A549 (cell line): ENCODE data around the gene NINL. TPM values are rescaled to one million over a fixed set of nuclear protein-coding genes. Genes with fewer than 3 reads are reported as not detected.

ENCODE experiments used
- ATAC-seq, 2 experiments: fragments of 200-7000 bp in 1 of 2; fragments of >200 bp in 1 of 2; cut with Nextera tagmentation in 1 of 2; cut with Tn5 transposase in 1 of 2; 3 replicates each; pipeline versions ENCODE4 v1.8.0 to v1.9.1; 2018 to 2020; ENCODE audit warnings: mild to moderate bottlenecking in 1 of 2, moderate library complexity in 1 of 2
- CTCF ChIA-PET: fragments of 300-600 bp; sonication (Branson Sonifier 250); formaldehyde crosslinking; extraction: SDS; loops from one replicate; lab custom pipeline; 2021; ENCODE audit warnings: antibody characterized with exemption, inconsistent platforms; lab: Yijun Ruan, JAX
- POLR2A ChIA-PET: fragments of 350-600 bp; formaldehyde crosslinking; extraction: SDS; loops from one replicate; lab custom pipeline; 2021; ENCODE audit warnings: antibody characterized with exemption, inconsistent platforms; lab: Yijun Ruan, JAX
- DNase-seq, 2 experiments: peaks; one replicate each; pipeline versions ENCODE4 v3.0.0 to v3.0.0-alpha.2; 2011 to 2016; ENCODE audit warnings: low read depth in 1 of 2, low spot score in 1 of 2
- FAIRE-seq: peaks from 2 replicates; lab custom pipeline; 2011; peaks lifted over from hg19 to GRCh38; lab: Jason Lieb, UNC
- H3K27ac ChIP-seq, 2 experiments: fragments of >200 bp; sonication (Bioruptor Twin); formaldehyde crosslinking; 3 replicates each; pipeline ENCODE4 v1.5.1; 2016 to 2017
- H3K4me1 ChIP-seq: fragments of >200 bp; sonication (Bioruptor Twin); formaldehyde crosslinking; 3 replicates; pipeline ENCODE4 v1.6.1; 2016
- H3K4me2 ChIP-seq: fragments of >200 bp; sonication (Bioruptor Twin); formaldehyde crosslinking; 3 replicates; pipeline ENCODE4 v1.6.1; 2016
- H3K4me3 ChIP-seq: fragments of >200 bp; sonication (Bioruptor Twin); formaldehyde crosslinking; 3 replicates; pipeline ENCODE4 v1.5.1; 2016
- H3K9me3 ChIP-seq: fragments of >200 bp; sonication (Bioruptor Twin); formaldehyde crosslinking; 3 replicates; pipeline ENCODE4 v1.6.1; 2016
- BCL3 ChIP-seq: fragments of >200 bp; sonication (Bioruptor Twin); formaldehyde crosslinking; IDR thresholded peaks from 3 replicates; pipeline ENCODE4 v1.6.1; 2016
- CBX2 ChIP-seq: fragments of 200-600 bp; sonication (generic); IDR thresholded peaks from 2 replicates; pipeline ENCODE4 v1.6.1; 2016; ENCODE audit warnings: low read depth, mild to moderate bottlenecking, borderline replicate concordance
- CBX8 ChIP-seq: fragments of 200-600 bp; sonication (generic); IDR thresholded peaks from 2 replicates; pipeline ENCODE4 v1.6.1; 2016
- CEBPB ChIP-seq, 2 experiments: fragments of >200 bp in 1 of 2; sonication (Bioruptor Twin) in 1 of 2; formaldehyde crosslinking in 1 of 2; IDR thresholded peaks; 2 replicates each; pipeline ENCODE4 v1.6.1; 2012 to 2016
- CTCF ChIP-seq: fragments of >200 bp; sonication (Bioruptor Twin); formaldehyde crosslinking; IDR thresholded peaks from 3 replicates; pipeline ENCODE4 v1.5.1; 2016
- E2F6 ChIP-seq: IDR thresholded peaks from 2 replicates; pipeline ENCODE4 v1.6.1; 2012; ENCODE audit warnings: low read depth, borderline replicate concordance
- EHMT2 ChIP-seq: fragments of 200-600 bp; sonication (generic); IDR thresholded peaks from 2 replicates; pipeline ENCODE4 v1.6.1; 2016; ENCODE audit warnings: antibody characterized with exemption, low read depth, mild to moderate bottlenecking, moderate library complexity
- EP300 ChIP-seq, 2 experiments: fragments of >200 bp; sonication (Bioruptor Twin); formaldehyde crosslinking; IDR thresholded peaks; 2 replicates in 1 of 2; 3 replicates in 1 of 2; pipeline ENCODE4 v1.6.1; 2016 to 2017
- ESRRA ChIP-seq: fragments of 150-350 bp; IDR thresholded peaks from 2 replicates; pipeline ENCODE4 v1.6.1; 2014; ENCODE audit warnings: mild to moderate bottlenecking, low read length, borderline replicate concordance
- GATA3 ChIP-seq: IDR thresholded peaks from 2 replicates; pipeline ENCODE4 v1.6.1; 2012; ENCODE audit warnings: borderline replicate concordance
- HOXB13 ChIP-seq: fragments of 250-450 bp; sonication (Bioruptor Pico); IDR thresholded peaks from 2 replicates; pipeline ENCODE4 v1.5.0; 2020; ENCODE audit warnings: low read depth, mild to moderate bottlenecking, moderate library complexity
- MAZ ChIP-seq: fragments of 150-350 bp; IDR thresholded peaks from 2 replicates; pipeline ENCODE4 v1.6.1; 2014; ENCODE audit warnings: antibody characterized with exemption, low read depth, low read length, borderline replicate concordance
- POLR2A ChIP-seq: IDR thresholded peaks from 2 replicates; pipeline ENCODE4 v1.6.1; 2012; ENCODE audit warnings: mild to moderate bottlenecking, low read length
- POLR2AphosphoS2 ChIP-seq: conservative IDR thresholded peaks from 2 replicates; pipeline ENCODE4 v1.6.1; 2012; ENCODE audit warnings: low read length, improper control_type of control experiment, inconsistent platforms
- RARB ChIP-seq: fragments of 250-450 bp; sonication (Bioruptor Pico); IDR thresholded peaks from 2 replicates; pipeline ENCODE4 v1.8.0; 2021; ENCODE audit warnings: mild to moderate bottlenecking, moderate library complexity
- REST ChIP-seq: fragments of 200-600 bp; sonication (generic); IDR thresholded peaks from 2 replicates; pipeline ENCODE4 v1.6.1; 2016; ENCODE audit warnings: antibody characterized with exemption, mild to moderate bottlenecking, moderate library complexity
- RFX5 ChIP-seq: fragments of 450-650 bp; IDR thresholded peaks from 2 replicates; pipeline ENCODE4 v1.7.1; 2014; ENCODE audit warnings: antibody characterized with exemption, mild to moderate bottlenecking, moderate library complexity
- SMC3 ChIP-seq: fragments of >200 bp; sonication (Bioruptor Twin); formaldehyde crosslinking; IDR thresholded peaks from 3 replicates; pipeline ENCODE4 v1.6.1; 2018; ENCODE audit warnings: inconsistent platforms
- SREBF2 ChIP-seq: fragments of 450-650 bp; IDR thresholded peaks from 2 replicates; pipeline ENCODE4 v1.6.1; 2014; ENCODE audit warnings: mild to moderate bottlenecking, moderate library complexity
- TP53 ChIP-seq: fragments of 250-450 bp; sonication (Bioruptor Pico); IDR thresholded peaks from 2 replicates; pipeline ENCODE4 v1.5.0; 2021; ENCODE audit warnings: mild to moderate bottlenecking, moderate library complexity
- USF2 ChIP-seq: fragments of 450-650 bp; IDR thresholded peaks from 2 replicates; pipeline ENCODE4 v1.6.1; 2014; ENCODE audit warnings: antibody characterized with exemption
- ZC3H11A ChIP-seq: fragments of 450-650 bp; IDR thresholded peaks from 2 replicates; pipeline ENCODE4 v1.6.1; 2014; ENCODE audit warnings: antibody characterized with exemption, mild to moderate bottlenecking
- WGBS: methylation state at CpG from one replicate; pipeline ENCODE4 v1.1.6; 2017; ENCODE audit errors: missing lambda C conversion rate; 5-methylcytosine and 5-hydroxymethylcytosine counted together
- polyA plus RNA-seq, 4 experiments: library from polyadenylated mRNA; depleted of rRNA in 3 of 4; stranded (reverse); fragments of >200 nt; fragmentation: RNase III in 1 of 4; extraction: RNeasy Plus Mini Kit Qiagen cat#74134 plus additional on column Dnase treatment in 1 of 4; gene quantifications; 2 replicates in 3 of 4; 3 replicates in 1 of 4; pipeline ENCODE4 v1.2.3, GENCODE V29; 2011 to 2017

NINL gene
- polyA plus RNA-seq, 2 of the 4 experiments (the other 2 are of a cell fraction): 20.2 to 22.4 TPM

- TF ChIP-seq TP53 (CRISPR knock-in tag): no peak
- peak; percentile 32; the same call in 1 of the 3 replicates for TF ChIP-seq SMC3
Measured at GRCh38 chr20:25574411-25574810, 10.9 kb downstream of the NINL start (continued).

- DNase-seq (no peak), FAIRE-seq (peak; percentile 68), ATAC-seq (no peak)
- no peak overlapping the region for H3K27ac ChIP-seq
- no peak for TF ChIP-seq GATA3
- no peak for TF ChIP-seq CBX2
- TF ChIP-seq RARB (CRISPR knock-in tag): no peak
- no peak for TF ChIP-seq RFX5
- CTCF ChIA-PET: interaction anchor here (1.1 kb wide), 1 partner anchor 11 kb away, joined by 4 read pairs; no protein-coding TSS in a partner anchor
- no peak overlapping the region for H3K4me3 ChIP-seq
- no peaks in the 10 kb centered on the region for H3K9me3 ChIP-seq
- no peak overlapping the region for H3K4me2 ChIP-seq
- POLR2A ChIA-PET: interaction anchor here (0.8 kb wide), 1 partner anchor 11 kb away, joined by 3 read pairs; the partner anchor contains the start of gene NINL
- H3K4me1 ChIP-seq: 0 out of 3 replicates have a peak, but pooled peaks cover 10% of the 10 kb centered on the region
- 92% methylated on average over 6 of the region's 6 CpGs for WGBS
Measured at GRCh38 chr20:25573288-25574251, 11.8 kb downstream of the NINL start.

GRCh38 chr20:25571817-25572216 is 13.5 kb downstream of the NINL start:
- no peak overlapping the region for H3K4me3 ChIP-seq
- H3K4me1 ChIP-seq: 0 out of 3 replicates have a peak, but pooled peaks cover 10% of the 10 kb centered on the region
- DNase-seq (no peak), FAIRE-seq (no peak), ATAC-seq (no peak; a peak in 1 of 6 replicates)
- H3K27ac ChIP-seq: no peak overlapping the region
- TF ChIP-seq SREBF2 (no peak), E2F6 (no peak), ZC3H11A (no peak), REST (no peak), MAZ (no peak), CBX8 (no peak), POLR2AphosphoS2 (no peak), CBX2 (no peak), HOXB13 (CRISPR knock-in tag) (no peak)
- WGBS: 87% methylated on average over 2 of the region's 2 CpGs
- ChIA-PET POLR2A (interaction anchor here (0.7 kb wide), 1 partner anchor 22 kb away, joined by 3 read pairs; no protein-coding TSS in a partner anchor), CTCF (interaction anchor here (0.5 kb wide), 1 partner anchor 32 kb away, joined by 3 read pairs; no protein-coding TSS in a partner anchor)
- no peaks in the 10 kb centered on the region for H3K9me3 ChIP-seq
- H3K4me2 ChIP-seq: no peak overlapping the region

- 85% methylated on average over 2 of the region's 2 CpGs for WGBS
- Histone ChIP-seq H3K4me3 (no peak overlapping the region), H3K27ac (no peak overlapping the region), H3K4me1 (0 out of 3 replicates have a peak, but pooled peaks cover 10% of the 10 kb centered on the region), H3K4me2 (no peak overlapping the region), H3K9me3 (no peaks in the 10 kb centered on the region)
- FAIRE-seq: no peak
- ATAC-seq: peak in 1 of 2 experiments; percentile 46; a peak in 2 of 6 replicates
- CTCF ChIA-PET: interaction anchor here (0.5 kb wide), 1 partner anchor 32 kb away, joined by 3 read pairs; no protein-coding TSS in a partner anchor
- DNase-seq: no peak
- POLR2A ChIA-PET: interaction anchor here (0.7 kb wide), 1 partner anchor 141 kb away, joined by 3 read pairs; no protein-coding TSS in a partner anchor
- no peak for TF ChIP-seq CTCF
- TF ChIP-seq POLR2A: no peak
- no peak for TF ChIP-seq EP300 (IDR thresholded peaks at IDR 0.05)
- TF ChIP-seq USF2: no peak
- TF ChIP-seq MAZ: no peak
- no peak for TF ChIP-seq ESRRA
- TF ChIP-seq CEBPB (IDR thresholded peaks at IDR 0.05): no peak
- no peak for TF ChIP-seq EHMT2
- no peak for TF ChIP-seq SMC3
- TF ChIP-seq BCL3: no peak
Measured at GRCh38 chr20:25571240-25571639, 14.1 kb downstream of the NINL start.
